IMR-90 (cell line): ENCODE data around the gene TCL1A. TPM values are rescaled to one million over a fixed set of nuclear protein-coding genes. Genes with fewer than 3 reads are reported as not detected.

Experiments
- ATAC-seq: fragments of 200-7000 bp; cut with Tn5 transposase; 2 replicates; pipeline ENCODE4 v1.9.1; 2020; ENCODE audit warnings: low read depth, mild to moderate bottlenecking, moderate library complexity
- BruUV-seq: library from RNA; stranded (reverse); fragments of 400-500 nt; replicated peaks from 2 replicates; lab custom pipeline; 2021; lab: Mats Ljungman, UMichigan
- CTCF ChIA-PET: fragments of 300-600 bp; formaldehyde crosslinking; extraction: SDS; loops from one replicate; lab custom pipeline; 2021; ENCODE audit warnings: antibody characterized with exemption; lab: Yijun Ruan, JAX
- POLR2A ChIA-PET: fragments of 300-600 bp; sonication (Branson Sonifier 250); formaldehyde crosslinking; loops from one replicate; lab custom pipeline; 2022; ENCODE audit warnings: antibody characterized with exemption; ENCODE audit not compliant: unreplicated experiment; lab: Charles Lee
- DNase-seq: peaks from one replicate; pipeline ENCODE4 v3.0.0; 2013
- H2AFZ ChIP-seq: replicated peaks from 2 replicates; pipeline ENCODE3; 2013; ENCODE audit warnings: low read length, mild to moderate bottlenecking; ENCODE audit not compliant: poor library complexity
- H2AK5ac ChIP-seq: 2 replicates; pipeline ENCODE4 v1.6.1; 2013; ENCODE audit warnings: low read depth, low read length, inconsistent platforms
- H2AK9ac ChIP-seq: replicated peaks from 2 replicates; pipeline ENCODE3; 2013; ENCODE audit warnings: mild to moderate bottlenecking, low read depth, low read length, moderate library complexity; ENCODE audit not compliant: poor library complexity
- H2BK120ac ChIP-seq: 2 replicates; pipeline ENCODE4 v1.6.1; 2013; ENCODE audit warnings: low read depth, low read length, inconsistent platforms
- H2BK15ac ChIP-seq: 3 replicates; pipeline ENCODE4 v1.6.1; 2013; ENCODE audit warnings: low read depth, low read length, inconsistent platforms
- H2BK20ac ChIP-seq: 2 replicates; pipeline ENCODE4 v1.6.1; 2013; ENCODE audit warnings: low read depth, mild to moderate bottlenecking, inconsistent platforms, low read length, moderate library complexity
- H2BK5ac ChIP-seq: 2 replicates; pipeline ENCODE4 v1.6.1; 2013; ENCODE audit warnings: mild to moderate bottlenecking, low read depth, low read length, inconsistent platforms; ENCODE audit not compliant: poor library complexity, severe bottlenecking
- H3K14ac ChIP-seq: replicated peaks from 2 replicates; pipeline ENCODE4 v1.6.1; 2013; ENCODE audit warnings: low read depth, low read length, inconsistent platforms
- H3K18ac ChIP-seq: 2 replicates; pipeline ENCODE4 v1.6.1; 2013; ENCODE audit warnings: low read depth, low read length, control low read depth
- H3K23ac ChIP-seq: 2 replicates; pipeline ENCODE4 v1.6.1; 2013; ENCODE audit warnings: low read depth, low read length, inconsistent platforms
- H3K27ac ChIP-seq: 2 replicates; pipeline ENCODE4 v1.5.1; 2013; ENCODE audit warnings: mild to moderate bottlenecking, control low read depth, low read length; ENCODE audit not compliant: insufficient read depth
- H3K27me3 ChIP-seq: 2 replicates; pipeline ENCODE4 v1.6.1; 2013; ENCODE audit warnings: low read length; ENCODE audit not compliant: control insufficient read depth, insufficient read depth
- H3K36me3 ChIP-seq: 2 replicates; pipeline ENCODE4 v1.6.1; 2013; ENCODE audit warnings: low read length, mixed read lengths; ENCODE audit not compliant: control insufficient read depth, insufficient read depth
- H3K4ac ChIP-seq: 2 replicates; pipeline ENCODE4 v1.6.1; 2013; ENCODE audit warnings: low read depth, low read length, inconsistent platforms
- H3K4me1 ChIP-seq: 2 replicates; pipeline ENCODE4 v1.6.1; 2013; ENCODE audit warnings: low read length, mixed read lengths; ENCODE audit not compliant: control insufficient read depth, insufficient read depth
- H3K4me2 ChIP-seq: 2 replicates; pipeline ENCODE4 v1.6.1; 2013; ENCODE audit warnings: low read depth, mild to moderate bottlenecking, control low read depth, low read length, moderate library complexity
- H3K4me3 ChIP-seq: 2 replicates; pipeline ENCODE4 v1.5.1; 2013; ENCODE audit warnings: low read depth, mild to moderate bottlenecking, control low read depth, low read length, moderate library complexity; ENCODE audit not compliant: insufficient read depth
- H3K56ac ChIP-seq: 2 replicates; pipeline ENCODE4 v1.6.1; 2013; ENCODE audit warnings: low read length, inconsistent platforms; ENCODE audit not compliant: insufficient read depth; ENCODE audit errors: extremely low read depth
- H3K79me1 ChIP-seq, 2 experiments: 2 replicates each; pipeline ENCODE4 v1.6.1; 2013; ENCODE audit warnings: low read length in 2 of 2, inconsistent platforms in 1 of 2, low read depth in 1 of 2
- H3K9ac ChIP-seq: 2 replicates; pipeline ENCODE4 v1.6.1; 2013; ENCODE audit warnings: low read depth, low read length, control low read depth
- H3K9me1 ChIP-seq: 2 replicates; pipeline ENCODE4 v1.6.1; 2013; ENCODE audit warnings: low read length, inconsistent platforms; ENCODE audit not compliant: insufficient read depth
- H3K9me3 ChIP-seq: 2 replicates; pipeline ENCODE4 v1.6.1; 2013; ENCODE audit warnings: low read length; ENCODE audit not compliant: control insufficient read depth, insufficient read depth
- H4K20me1 ChIP-seq: 2 replicates; pipeline ENCODE4 v1.6.1; 2013; ENCODE audit warnings: low read length, inconsistent platforms; ENCODE audit not compliant: insufficient read depth
- H4K5ac ChIP-seq: 2 replicates; pipeline ENCODE4 v1.6.1; 2013; ENCODE audit warnings: mild to moderate bottlenecking, low read depth, low read length, control low read depth
- H4K8ac ChIP-seq, 2 experiments: 2 replicates each; pipeline ENCODE4 v1.6.1; 2013; ENCODE audit warnings: low read depth in 2 of 2, low read length in 2 of 2, control low read depth in 1 of 2, inconsistent platforms in 1 of 2
- H4K91ac ChIP-seq: 2 replicates; pipeline ENCODE4 v1.6.1; 2013; ENCODE audit warnings: low read depth, low read length, inconsistent platforms; ENCODE audit not compliant: insufficient read depth
- BHLHE40 ChIP-seq: fragments of 150-350 bp; IDR thresholded peaks from 2 replicates; pipeline ENCODE4 v1.6.1; 2016; ENCODE audit warnings: mild to moderate bottlenecking, low read depth, low read length
- CEBPB ChIP-seq: IDR thresholded peaks from 2 replicates; pipeline ENCODE4 v1.6.1; 2012; ENCODE audit warnings: low read depth, low read length, improper control_type of control experiment
- CHD1 ChIP-seq: IDR thresholded peaks from 2 replicates; pipeline ENCODE4 v1.6.1; 2012; ENCODE audit warnings: low read depth, low read length, improper control_type of control experiment
- CTCF ChIP-seq: conservative IDR thresholded peaks from 2 replicates; pipeline ENCODE4 v1.5.1; 2012; ENCODE audit warnings: mild to moderate bottlenecking, low read depth, low read length, improper control_type of control experiment
- ELK1 ChIP-seq: fragments of 150-350 bp; IDR thresholded peaks from 2 replicates; pipeline ENCODE4 v1.6.1; 2016; ENCODE audit warnings: low read depth, mild to moderate bottlenecking, low read length, moderate library complexity, borderline replicate concordance
- MAFK ChIP-seq: IDR thresholded peaks from 2 replicates; pipeline ENCODE4 v1.6.1; 2012; ENCODE audit warnings: low read depth, low read length, improper control_type of control experiment
- MXI1 ChIP-seq: IDR thresholded peaks from 2 replicates; pipeline ENCODE4 v1.6.1; 2012; ENCODE audit warnings: low read depth, mild to moderate bottlenecking, low read length, moderate library complexity, borderline replicate concordance
- NFE2L2 ChIP-seq: fragments of 150-350 bp; IDR thresholded peaks from 2 replicates; pipeline ENCODE4 v1.6.1; 2016; ENCODE audit warnings: low read depth, mild to moderate bottlenecking, low read length
- POLR2A ChIP-seq: IDR thresholded peaks from 2 replicates; pipeline ENCODE4 v1.6.1; 2012; ENCODE audit warnings: mild to moderate bottlenecking, low read depth, low read length
- RAD21 ChIP-seq: IDR thresholded peaks from 2 replicates; pipeline ENCODE4 v1.6.1; 2012; ENCODE audit warnings: low read length, improper control_type of control experiment
- RCOR1 ChIP-seq: IDR thresholded peaks from 2 replicates; pipeline ENCODE4 v1.6.1; 2012; ENCODE audit warnings: mild to moderate bottlenecking, low read length, improper control_type of control experiment; ENCODE audit not compliant: insufficient replicate concordance
- RFX5 ChIP-seq: IDR thresholded peaks from 2 replicates; pipeline ENCODE4 v1.8.0; 2012; ENCODE audit warnings: low read depth, mild to moderate bottlenecking, low read length, moderate library complexity
- SMC3 ChIP-seq: fragments of 150-350 bp; IDR thresholded peaks from 2 replicates; pipeline ENCODE4 v1.6.1; 2016; ENCODE audit warnings: low read depth, mild to moderate bottlenecking, antibody characterized with exemption, low read length, moderate library complexity
- USF2 ChIP-seq: fragments of 150-350 bp; IDR thresholded peaks from 2 replicates; pipeline ENCODE4 v1.6.1; 2017; ENCODE audit warnings: mild to moderate bottlenecking, antibody characterized with exemption, low read length, low read depth
- WGBS, 2 experiments: methylation state at CpG; one replicate each; pipeline versions ENCODE4 v1.1.5 to v1.1.7; 2013; ENCODE audit warnings: missing lambda C conversion rate in 2 of 2; ENCODE audit not compliant: insufficient read length in 1 of 2; ENCODE audit errors: extremely low coverage in 2 of 2; 5-methylcytosine and 5-hydroxymethylcytosine counted together
- dilution Hi-C: fragments of 300-500 bp; cut with HindIII; formaldehyde crosslinking; loops from one replicate; pipeline ENCODE4 v1.14.3; 2018; ENCODE audit warnings: low sequenced_read_pairs; ENCODE audit not compliant: unreplicated experiment
- in situ Hi-C: fragments of 300-500 bp; cut with MboI; formaldehyde crosslinking; loops from 3 replicates; pipeline ENCODE4 v1.14.3; 2019; ENCODE audit warnings: low sequenced_read_pairs, inconsistent platforms, mixed read lengths
- intact Hi-C: fragments of 100-400 bp; cut with micrococcal nuclease; formaldehyde crosslinking; loops from 2 replicates; pipeline ENCODE4 v1.10.0; 2022
- polyA plus RNA-seq, 3 experiments: library from polyadenylated mRNA; depleted of rRNA; stranded (reverse); fragments of >200 nt; gene quantifications; 2 replicates each; pipeline ENCODE4 v1.2.3, GENCODE V29; 2012; ENCODE audit warnings: low replicate concordance in 1 of 3
- total RNA-seq: library from RNA; depleted of rRNA; stranded (reverse); fragments of >200 nt; gene quantifications from 2 replicates; pipeline ENCODE4 v1.2.3, GENCODE V29; 2012

Gene TCL1A
- total and polyA plus RNA-seq, 2 of the 4 experiments (the other 2 are of a cell fraction), result not detected

GRCh38 chr14:95758331-95758730 lies 44.4 kb upstream of the TCL1A start:
- H4K20me1 ChIP-seq, result no peaks in the 10 kb centered on the region
- 17% methylated on average over 2 of the region's 7 CpGs; no CpG with 5 or more reads in 1 of the 2 experiments for WGBS, 2 experiments
- H2BK20ac ChIP-seq, result no peak overlapping the region
- no peak overlapping the region for H2BK5ac ChIP-seq
- no peak overlapping the region for H2BK120ac ChIP-seq
- H3K56ac ChIP-seq, result no peak overlapping the region
- no peak overlapping the region for H2AK5ac ChIP-seq
- no peak overlapping the region for H3K14ac ChIP-seq
- H3K4ac ChIP-seq, result no peak overlapping the region
- no peak overlapping the region for H3K4me3 ChIP-seq
- H4K5ac ChIP-seq, result no peak overlapping the region
- BruUV-seq, result no TSS peak
- no peaks in the 10 kb centered on the region for H3K79me1 ChIP-seq
- intact Hi-C loops, result no loop called here
- no peaks in the 10 kb centered on the region for H3K9me1 ChIP-seq
- no peak overlapping the region for H4K8ac ChIP-seq
- CTCF ChIA-PET, result no interaction called here
- H2AK9ac ChIP-seq, result no peak overlapping the region
- no peak for DNase-seq
- H4K91ac ChIP-seq, result no peak overlapping the region
- POLR2A ChIA-PET, result no interaction called here
- dilution Hi-C loops, result no loop called here
- TF ChIP-seq RFX5 (no peak), BHLHE40 (no peak), CHD1 (no peak), NFE2L2 (no peak), MXI1 (no peak), RCOR1 (no peak), USF2 (no peak), MAFK (no peak), POLR2A (no peak), RAD21 (no peak), CEBPB (no peak), SMC3 (no peak), ELK1 (no peak), CTCF (no peak)
- no peak for ATAC-seq
- H3K27me3 ChIP-seq, result no peaks in the 10 kb centered on the region
- no peak overlapping the region for H3K4me2 ChIP-seq
- H3K36me3 ChIP-seq, result no peaks in the 10 kb centered on the region
- no peak overlapping the region for H3K9ac ChIP-seq
- H3K4me1 ChIP-seq, result no peaks in the 10 kb centered on the region
- H2AFZ ChIP-seq, result no peak overlapping the region
- in situ Hi-C loops, result loop anchor here (25.0 kb wide), 1 partner anchor 321 kb away; no protein-coding TSS in a partner anchor
- no peak overlapping the region for H3K27ac ChIP-seq
- H3K23ac ChIP-seq, result no peak overlapping the region
- H3K18ac ChIP-seq, result no peak overlapping the region
- no peak overlapping the region for H2BK15ac ChIP-seq
- H3K9me3 ChIP-seq, result no peaks in the 10 kb centered on the region
